GM10248 (cell line): Measurements from ENCODE around the gene WDHD1.

ENCODE experiments used
- CTCF ChIA-PET: fragments of 300-600 bp; sonication (Branson Sonifier 250); formaldehyde crosslinking; extraction: SDS; loops from one replicate; lab custom pipeline; 2021; ENCODE audit warnings: antibody characterized with exemption; lab: Yijun Ruan, JAX
- POLR2A ChIA-PET: fragments of 350-650 bp; sonication (Branson Sonifier 250); formaldehyde crosslinking; extraction: SDS; loops from one replicate; lab custom pipeline; 2020; ENCODE audit warnings: antibody characterized with exemption; lab: Yijun Ruan, JAX
- DNase-seq: peaks from one replicate; pipeline ENCODE4 v3.0.0; 2012; ENCODE audit errors: extremely low spot score
- TF ChIP-seq, protein P1 (sequence below): IDR thresholded peaks from 2 replicates; pipeline ENCODE4 v1.5.1; 2012; ENCODE audit warnings: mild to moderate bottlenecking, low read depth; ENCODE audit errors: extremely low read depth, missing control alignments, control extremely low read depth

The WDHD1 gene

DNA sequence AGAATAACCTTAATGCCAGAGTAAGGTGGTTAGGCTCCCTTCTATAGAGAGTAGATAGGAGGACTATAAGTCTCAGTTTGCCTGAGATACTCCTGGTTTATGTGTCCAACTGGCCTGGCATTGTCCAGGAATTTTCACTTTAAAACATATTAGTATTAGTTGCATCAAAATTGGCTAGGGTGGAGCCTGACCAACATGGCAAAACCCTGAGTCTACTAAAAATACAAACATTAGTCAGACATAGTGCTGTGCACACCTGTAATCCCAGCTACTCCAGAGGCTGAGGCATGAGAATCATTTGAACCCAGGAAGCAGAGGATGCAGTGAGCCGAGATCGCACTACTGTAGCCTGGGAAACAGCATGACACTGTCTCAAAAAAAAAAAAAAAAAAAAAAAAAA is 11.9 kb downstream of the WDHD1 start:
- TF ChIP-seq, protein P1, sequence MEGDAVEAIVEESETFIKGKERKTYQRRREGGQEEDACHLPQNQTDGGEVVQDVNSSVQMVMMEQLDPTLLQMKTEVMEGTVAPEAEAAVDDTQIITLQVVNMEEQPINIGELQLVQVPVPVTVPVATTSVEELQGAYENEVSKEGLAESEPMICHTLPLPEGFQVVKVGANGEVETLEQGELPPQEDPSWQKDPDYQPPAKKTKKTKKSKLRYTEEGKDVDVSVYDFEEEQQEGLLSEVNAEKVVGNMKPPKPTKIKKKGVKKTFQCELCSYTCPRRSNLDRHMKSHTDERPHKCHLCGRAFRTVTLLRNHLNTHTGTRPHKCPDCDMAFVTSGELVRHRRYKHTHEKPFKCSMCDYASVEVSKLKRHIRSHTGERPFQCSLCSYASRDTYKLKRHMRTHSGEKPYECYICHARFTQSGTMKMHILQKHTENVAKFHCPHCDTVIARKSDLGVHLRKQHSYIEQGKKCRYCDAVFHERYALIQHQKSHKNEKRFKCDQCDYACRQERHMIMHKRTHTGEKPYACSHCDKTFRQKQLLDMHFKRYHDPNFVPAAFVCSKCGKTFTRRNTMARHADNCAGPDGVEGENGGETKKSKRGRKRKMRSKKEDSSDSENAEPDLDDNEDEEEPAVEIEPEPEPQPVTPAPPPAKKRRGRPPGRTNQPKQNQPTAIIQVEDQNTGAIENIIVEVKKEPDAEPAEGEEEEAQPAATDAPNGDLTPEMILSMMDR = no peak
- CTCF ChIA-PET = interaction anchor here (1.1 to 2.9 kb wide), 5 partner anchors 10 to 36 kb away, joined by 3 to 11 read pairs (median 5); partner anchors contain the start of genes SOCS4 and WDHD1
- no peak for DNase-seq
- POLR2A ChIA-PET = interaction anchor here (0.7 kb wide), 1 partner anchor 12 kb away, joined by 3 read pairs; the partner anchor contains the start of gene WDHD1

DNA sequence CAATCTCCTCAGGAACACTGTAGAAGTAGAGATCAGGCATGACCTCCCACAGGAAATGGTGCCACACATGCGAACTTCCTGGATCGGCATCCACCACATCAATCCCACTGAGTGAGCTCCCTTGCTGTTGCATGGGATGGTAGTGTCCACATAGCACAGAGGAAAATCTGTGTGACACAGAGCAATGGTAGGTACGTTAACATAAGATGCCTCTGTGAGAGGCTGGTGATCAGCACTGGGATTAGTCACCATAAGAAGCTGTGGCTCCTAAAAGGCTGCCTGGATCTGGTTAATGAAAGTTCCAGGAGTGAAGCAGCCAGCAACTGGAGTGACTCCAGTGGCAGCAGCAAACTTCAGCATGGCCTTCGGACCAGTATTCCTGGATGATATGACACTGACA is 21.8 kb downstream of the WDHD1 start:
- no peak for DNase-seq
- CTCF ChIA-PET = interaction anchor here (0.8 to 1.8 kb wide), 2 partner anchors 9 to 16 kb away, joined by 3 to 7 read pairs; no protein-coding TSS in a partner anchor
- TF ChIP-seq, protein P1 = no peak

DNA sequence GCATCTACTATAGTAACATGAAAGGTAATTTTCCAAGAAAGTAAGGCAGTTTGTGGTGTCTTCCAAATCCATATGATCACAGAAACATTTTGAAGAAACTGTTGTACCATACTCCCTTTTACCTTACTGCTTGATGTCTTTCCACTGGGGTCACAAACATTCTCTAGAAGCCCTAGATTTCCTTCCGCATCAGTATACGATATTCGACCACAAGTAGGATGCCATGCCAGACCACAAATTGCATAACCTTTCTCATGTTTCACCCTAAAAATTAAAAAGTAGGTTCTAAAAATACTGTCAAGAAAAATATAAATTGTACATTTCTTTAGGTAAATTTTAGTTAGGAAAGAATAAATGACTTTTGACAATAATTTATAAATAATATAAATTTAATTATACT is 26.5 kb downstream of the WDHD1 start:
- TF ChIP-seq, protein P1 = no peak
- DNase-seq = no peak
- ChIA-PET POLR2A (no interaction called here), CTCF (interaction anchor here (1.6 kb wide), 1 partner anchor 8 kb away, joined by 4 read pairs; no protein-coding TSS in a partner anchor)

More for the DNA sequence above, 21.8 kb downstream of the WDHD1 start:
- POLR2A ChIA-PET = no interaction called here

DNA sequence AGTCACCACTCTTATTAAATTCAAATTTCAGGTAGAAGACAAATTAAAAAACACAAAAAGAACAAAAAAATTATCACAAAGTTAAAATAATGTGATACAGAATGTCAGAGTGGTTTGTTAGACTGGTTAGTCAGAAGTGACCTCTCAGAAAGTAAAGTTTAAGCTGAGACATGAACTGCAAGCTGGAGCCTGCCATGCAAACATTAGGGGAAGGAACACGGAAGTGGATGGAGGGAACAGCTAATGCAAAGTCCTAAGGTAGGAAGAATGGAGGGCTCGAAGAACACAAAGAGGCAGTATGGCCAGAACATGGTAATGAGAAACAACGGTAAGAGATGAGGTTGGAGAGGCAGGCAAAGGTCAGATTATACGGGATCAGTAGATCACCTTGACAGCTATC is 41.7 kb downstream of the WDHD1 start:
- ChIA-PET CTCF (interaction anchor here (2.4 kb wide), 1 partner anchor 18 kb away, joined by 7 read pairs; no protein-coding TSS in a partner anchor), POLR2A (no interaction called here)
- DNase-seq = no peak
- TF ChIP-seq, protein P1 = no peak

DNA sequence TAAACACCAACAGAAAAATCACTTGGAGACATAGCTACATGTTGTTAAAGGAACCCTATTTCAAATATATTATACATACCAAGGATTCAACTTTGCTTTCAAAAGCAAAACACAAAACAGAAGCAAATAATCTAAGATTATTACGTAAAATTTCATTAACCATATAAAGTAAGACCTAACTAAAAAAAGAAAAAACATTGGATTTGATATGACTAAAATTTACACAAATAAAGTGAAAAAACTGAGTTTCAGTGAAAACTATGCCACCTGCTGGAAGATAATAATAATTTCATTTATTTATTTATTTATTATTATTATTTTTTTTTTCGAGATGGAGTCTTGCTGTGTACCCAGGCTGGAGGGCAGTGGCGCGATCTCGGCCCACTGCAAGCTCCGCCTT is 45.2 kb downstream of the WDHD1 start:
- POLR2A ChIA-PET = no interaction called here
- DNase-seq = no peak
- CTCF ChIA-PET = interaction anchor here (1.0 kb wide), 1 partner anchor 28 kb away, joined by 3 read pairs; no protein-coding TSS in a partner anchor
- TF ChIP-seq, protein P1 = no peak

DNA sequence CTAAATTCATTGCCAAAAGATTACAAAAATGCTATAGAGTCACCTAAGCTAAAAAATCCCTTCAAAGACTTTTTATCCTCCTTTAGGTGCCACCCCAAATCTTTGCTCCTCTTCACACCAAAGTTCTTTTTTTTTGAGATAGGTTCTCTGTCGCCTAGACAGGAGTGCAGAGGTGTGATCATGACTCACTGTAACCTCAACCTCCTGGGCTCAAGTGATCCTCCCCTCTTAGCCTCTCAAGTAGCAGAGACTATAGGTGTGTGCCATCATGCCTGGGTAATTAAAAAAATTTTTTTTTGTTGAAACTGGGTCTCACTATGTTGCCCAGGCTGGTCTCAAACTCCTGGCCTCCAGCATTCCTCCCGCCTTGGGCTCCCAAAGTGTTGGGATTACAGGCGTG is 47.9 kb downstream of the WDHD1 start:
- CTCF ChIA-PET = no interaction called here
- no peak for DNase-seq
- POLR2A ChIA-PET = no interaction called here
- TF ChIP-seq, protein P1 = no peak

DNA sequence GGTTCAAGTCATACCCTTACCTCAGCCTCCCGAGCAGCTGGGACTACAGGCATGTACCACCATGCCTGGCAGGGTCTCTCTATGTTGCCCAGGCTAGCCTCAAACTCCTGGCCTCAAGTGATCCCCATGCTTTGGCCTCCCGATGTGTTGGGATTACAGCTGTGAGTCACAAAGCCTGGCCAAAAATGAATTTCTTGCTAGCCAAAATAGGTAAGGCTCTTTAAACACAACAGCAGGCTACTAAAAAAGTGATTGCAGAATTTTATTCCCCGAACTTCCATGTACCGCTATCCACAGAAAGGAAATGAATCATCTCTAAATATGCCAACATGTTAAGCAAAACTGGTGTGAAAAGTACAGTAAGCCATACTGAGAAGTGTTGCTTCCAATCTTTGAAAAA is 50.6 kb downstream of the WDHD1 start:
- DNase-seq = no peak
- ChIA-PET CTCF (interaction anchor here (1.7 kb wide), 1 partner anchor 11 kb away, joined by 4 read pairs; no protein-coding TSS in a partner anchor), POLR2A (no interaction called here)
- TF ChIP-seq, protein P1 = no peak
